HG03064 (cell line): ENCODE results near the gene ABCA2.
"Not testable (repeated sequence)": the region's sequence is repeated elsewhere in the genome, so short reads cannot be mapped to it uniquely, and the experiment has no call there.

Experiments used
- ATAC-seq: cut with Tn5 transposase; IDR thresholded peaks from one replicate; pipeline ENCODE4 v1.9.1; 2021; ENCODE audit warnings: low read depth; ENCODE audit not compliant: unreplicated experiment

ABCA2 gene

DNA sequence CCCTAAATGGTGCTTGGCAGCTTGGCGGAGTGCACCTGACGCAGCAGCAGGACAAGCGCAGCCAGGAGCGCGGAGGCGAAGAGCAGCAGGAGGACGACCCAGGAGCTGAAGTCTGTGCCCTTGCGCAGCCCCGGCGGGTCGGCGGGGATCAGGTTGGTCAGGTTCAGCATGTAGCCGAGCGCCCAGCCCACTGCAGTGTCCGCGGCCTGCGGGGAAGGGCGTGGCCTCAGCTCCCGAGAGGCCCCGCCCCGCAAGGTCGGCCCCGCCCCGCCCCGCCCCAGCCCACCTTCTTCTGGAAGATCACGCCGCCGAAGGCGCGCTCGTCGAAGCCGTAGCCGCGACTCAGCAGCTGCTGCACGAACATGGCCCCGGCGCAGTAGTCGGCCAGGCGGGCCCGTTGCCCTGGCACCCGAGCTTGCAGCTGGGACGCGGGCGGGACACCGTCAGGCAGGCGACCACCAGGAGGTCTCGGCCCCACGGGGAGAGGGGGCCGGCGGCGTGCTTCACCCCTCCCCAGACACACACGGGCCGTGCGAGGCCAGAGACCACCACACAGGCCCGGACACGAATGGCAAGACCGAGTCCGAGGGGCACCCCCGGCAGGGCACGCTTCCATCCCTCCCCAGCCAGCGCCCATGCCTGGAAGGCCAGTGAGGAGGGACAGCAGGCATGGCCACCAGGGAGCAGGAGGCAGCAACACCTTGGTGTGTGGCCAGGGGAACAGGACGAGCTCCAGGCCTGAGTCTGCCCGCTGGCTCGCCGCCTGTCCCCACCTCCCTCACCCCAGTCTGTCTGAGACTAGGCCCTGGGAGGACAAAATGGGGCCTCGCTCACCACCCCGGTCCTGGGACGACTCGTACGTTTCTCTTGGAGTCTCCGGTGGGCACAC is 20.9 kb upstream of the ABCA2 start:
- no peak for ATAC-seq

DNA sequence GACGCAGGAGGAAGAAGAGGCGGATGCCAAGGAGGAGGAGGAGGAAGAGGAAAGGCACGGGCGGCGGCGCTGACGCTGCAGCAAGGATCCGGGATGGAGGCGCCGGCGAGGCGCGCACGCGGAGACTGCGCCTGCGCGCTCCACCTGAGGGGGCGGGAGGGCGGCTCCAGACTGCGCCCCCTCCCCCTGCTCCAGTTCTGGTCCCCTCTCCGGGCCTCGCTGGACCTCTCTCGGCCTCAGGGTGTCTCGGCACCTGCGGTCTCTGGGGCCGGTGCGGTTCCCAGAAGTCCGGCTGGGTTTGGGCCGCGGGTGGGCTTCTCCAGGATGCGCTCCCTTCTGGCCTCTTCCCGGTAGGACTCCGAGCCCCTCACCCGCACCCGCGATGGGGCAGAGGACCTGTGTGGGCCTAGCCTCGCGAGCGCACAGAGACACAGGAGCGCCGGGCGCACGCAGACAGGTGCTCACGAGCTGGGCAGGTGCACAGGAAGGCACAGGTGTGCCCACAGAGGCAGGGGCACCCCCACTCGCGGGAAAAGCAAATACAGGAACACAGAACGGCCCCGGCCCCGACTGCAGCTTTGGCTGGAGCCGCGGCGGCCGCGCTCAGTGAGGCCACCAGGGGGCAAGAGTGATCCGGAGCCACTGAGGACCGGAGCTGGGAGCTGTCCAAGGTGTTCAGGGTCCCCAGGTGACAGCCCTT is 18.2 kb upstream of the ABCA2 start, which contains the start of gene NPDC1:
TSS of gene NPDC1 (minus strand) at position 90 of the 700 bp plus-strand sequence. CDS start 188 bp downstream, outside the sequence.
- ATAC-seq: no peak

DNA sequence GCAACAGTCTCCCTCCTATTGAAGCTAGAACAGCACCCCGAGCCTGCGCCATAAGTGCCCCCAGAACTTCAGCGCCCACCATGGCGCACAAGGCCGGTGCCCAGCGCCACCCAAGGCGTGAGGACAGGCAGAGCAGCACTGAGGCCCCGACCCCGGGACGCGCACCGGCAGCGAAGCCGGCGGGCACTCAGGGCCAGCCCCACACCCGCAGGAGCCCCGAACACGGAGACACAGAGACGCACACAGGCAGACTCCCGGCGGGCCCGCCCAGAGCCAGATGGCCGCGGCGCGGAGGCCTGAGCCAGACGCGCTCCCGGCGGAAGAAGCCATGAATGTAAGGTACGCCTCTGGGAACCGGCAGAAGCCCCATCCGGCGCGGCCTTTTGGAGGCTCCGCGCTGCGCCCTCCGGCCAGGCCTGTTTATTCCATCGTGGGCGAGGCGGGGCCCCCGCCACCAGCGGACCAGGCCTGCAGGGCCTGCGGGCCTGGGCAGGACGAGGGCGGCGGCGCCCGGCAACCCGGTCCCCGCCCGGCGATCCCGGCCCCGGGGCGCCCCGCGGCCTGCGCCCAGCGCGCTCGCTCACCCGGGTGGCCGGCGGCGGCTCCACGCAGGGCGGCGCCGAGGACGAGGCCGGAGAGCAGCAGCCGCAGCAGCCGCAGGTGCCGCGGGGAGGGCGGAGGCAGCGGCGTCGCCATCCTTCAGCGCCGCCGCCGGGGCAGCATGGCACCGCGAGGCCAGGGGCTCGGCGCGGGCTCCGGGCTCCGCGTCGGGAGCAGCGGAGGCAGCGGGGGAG is 17.5 kb upstream of the ABCA2 start:
- no peak for ATAC-seq

DNA sequence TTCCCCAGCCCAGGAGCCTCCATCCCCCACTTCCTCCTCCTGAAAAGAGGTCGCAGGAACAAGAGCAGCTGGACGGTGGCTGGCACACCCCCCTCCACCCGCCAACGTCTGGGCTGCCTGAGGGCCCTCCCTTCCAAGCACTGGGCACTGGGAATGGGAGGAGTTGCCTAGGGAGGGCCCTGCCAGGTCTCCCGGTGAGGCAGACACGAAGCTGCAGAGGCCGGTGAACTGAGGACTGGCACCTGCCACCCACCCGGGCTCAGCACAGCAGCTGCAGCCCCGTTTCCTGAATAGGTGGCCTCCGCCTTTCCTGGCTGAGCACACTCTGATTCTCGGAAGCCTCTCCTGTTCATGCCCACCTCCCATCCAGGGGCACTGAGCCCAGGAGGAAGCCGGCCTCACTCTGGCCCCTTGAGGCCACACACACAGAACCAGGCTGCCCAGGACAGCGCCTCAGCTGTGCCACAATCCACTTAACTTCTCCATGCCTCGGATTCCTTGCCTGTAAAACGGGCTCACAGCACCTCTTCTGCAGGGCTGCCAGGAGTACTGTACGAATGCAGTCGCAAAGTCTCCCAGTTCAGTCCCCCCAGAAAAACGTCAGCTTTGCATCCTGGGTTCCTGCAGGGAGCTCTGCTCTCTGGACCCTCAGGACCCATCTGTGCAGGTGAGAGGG is 16.6 kb upstream of the ABCA2 start:
- no peak for ATAC-seq

DNA sequence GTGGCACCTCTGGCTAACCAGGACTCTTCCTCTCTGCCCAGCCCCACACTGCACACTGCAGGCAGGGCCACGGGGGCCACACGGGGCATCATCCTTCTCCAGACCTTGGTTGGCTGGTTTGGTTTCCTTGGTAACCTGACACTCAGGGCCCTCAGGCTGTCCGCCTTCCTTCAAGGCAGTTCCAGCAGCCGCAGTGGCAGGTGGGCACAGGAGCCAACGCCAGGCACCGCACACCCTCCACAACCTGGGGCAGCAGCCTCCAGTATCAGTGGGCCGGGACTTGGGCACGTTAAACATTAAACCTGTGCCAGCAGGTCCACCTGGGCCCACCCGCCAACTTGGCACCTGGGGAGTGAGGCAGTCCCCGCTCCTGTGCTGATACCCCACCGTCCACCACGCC is 16.0 kb upstream of the ABCA2 start:
- ATAC-seq: no peak

DNA sequence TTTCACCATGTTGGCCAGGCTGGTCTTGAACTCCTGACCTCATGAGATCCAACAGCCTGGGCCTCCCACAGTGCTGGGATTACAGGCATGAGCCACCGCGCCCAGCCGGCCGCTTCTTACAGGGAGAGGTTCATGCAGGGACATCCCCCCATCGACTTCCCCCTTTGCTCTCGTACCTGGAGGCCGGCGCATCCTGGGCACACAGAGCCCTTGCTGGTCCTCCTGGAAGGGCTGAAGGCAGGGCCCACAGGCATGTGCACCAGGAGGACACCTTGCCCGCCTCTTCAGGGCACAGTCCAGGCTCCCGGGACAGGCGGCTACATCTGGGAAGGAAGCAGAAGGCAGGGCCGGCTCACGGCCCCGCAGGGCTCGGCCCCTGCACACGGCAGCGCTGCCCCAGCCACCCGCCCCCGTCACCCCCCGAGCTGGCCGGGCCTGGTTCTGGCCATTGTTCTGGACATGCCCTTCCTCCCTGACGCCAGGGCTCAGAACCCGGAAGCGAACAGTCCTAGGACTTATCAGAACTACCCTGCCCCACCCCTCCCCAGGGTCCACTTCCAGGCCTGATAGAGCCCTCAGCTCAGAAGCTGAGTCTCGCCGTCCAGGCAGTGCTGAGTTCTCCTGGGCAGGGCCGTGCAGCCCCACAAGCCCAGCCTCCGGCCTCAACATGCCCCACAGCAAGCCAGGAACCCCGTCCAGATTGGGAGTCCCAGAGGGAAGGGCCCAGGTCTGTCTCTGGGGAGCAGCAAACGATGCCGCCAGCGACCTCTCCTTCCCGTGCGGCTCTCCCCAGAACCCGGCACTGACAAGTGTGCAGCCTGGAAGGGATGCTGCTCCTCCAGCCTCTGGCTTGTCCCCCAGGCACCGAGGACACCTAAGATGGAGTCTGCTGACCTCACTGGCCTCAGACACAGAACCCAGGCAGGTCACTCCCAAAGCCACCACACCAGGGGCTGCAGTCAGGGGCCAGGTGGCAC is 15.0 kb upstream of the ABCA2 start:
- ATAC-seq: no peak

DNA sequence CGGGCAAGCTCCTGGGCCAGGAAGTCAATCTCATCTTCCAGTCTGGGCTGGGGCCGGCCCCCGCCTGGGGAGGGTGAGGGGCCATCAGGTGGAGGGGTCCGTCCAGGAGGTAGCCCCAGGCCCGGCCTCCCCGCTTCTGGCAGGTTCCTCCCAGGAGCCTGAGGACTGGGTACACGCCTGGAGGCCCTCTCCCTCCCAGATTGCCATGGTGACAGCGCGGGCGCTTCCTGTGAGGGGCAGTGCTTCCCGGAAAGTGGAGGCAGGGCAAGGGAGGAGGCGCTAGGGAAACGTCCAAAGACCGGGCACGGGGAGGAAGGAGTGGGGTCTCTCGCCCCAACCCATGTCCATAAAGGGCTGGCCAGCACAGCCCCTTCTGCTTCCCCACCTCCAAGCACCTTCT is 13.1 kb upstream of the ABCA2 start:
- ATAC-seq: no peak

DNA sequence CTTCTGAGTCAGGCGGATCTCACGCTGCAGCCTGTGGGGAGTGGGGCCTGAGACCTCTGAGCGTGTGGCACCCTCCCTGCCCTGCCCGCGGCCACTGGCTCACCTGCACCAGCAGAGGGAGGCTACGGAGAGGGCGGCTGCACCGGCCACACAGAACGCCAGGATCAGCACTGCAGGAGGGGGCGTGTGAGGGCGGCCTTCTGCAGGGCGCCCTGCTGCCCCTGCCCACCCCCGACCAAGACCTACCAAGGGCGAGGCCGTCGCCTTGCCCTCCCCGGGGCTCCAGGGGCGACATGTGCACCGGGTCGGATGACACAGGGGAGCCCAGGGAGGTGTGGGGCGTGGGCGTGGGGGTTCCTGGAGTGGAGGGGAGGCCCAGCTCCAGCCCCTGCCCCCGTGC is 12.5 kb upstream of the ABCA2 start:
- ATAC-seq: no peak

DNA sequence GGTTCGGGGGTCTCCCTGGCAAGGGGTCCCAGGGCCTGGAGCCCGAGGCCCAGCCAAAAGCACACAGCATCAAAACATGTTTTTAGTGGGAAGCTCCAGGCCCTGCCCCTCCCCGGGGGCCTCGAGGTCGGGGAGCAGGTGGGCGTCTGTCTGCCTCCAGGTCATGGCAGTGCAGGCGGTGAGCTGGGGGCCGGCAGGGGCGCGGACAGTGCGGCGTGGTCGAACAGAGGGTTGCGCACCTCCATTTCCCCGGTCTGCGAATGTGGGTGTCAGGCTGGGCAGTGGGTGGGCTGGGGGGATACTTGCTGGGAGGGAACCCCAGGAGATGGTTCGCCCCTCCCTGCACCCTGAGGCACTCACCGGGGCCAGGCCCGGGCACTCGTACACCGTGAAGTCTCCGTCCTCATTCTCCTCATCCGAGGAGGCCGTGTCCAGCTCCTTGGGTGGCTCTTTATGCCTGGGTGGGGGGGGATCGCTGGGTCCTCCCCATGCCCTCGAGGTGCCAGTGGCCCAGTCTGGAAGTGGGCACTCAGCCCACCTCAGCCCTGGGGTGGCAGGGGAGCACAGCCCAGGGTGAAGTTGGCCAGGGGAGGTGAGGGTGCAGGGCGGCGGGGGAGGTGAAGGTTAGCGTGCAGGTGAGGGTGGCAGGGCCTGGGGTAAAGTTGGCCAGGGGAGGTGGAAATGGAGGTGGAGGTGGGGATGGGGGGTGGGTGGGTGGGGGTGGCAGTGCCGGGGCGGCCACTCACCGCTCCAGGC is 11.8 kb upstream of the ABCA2 start:
- no peak for ATAC-seq

DNA sequence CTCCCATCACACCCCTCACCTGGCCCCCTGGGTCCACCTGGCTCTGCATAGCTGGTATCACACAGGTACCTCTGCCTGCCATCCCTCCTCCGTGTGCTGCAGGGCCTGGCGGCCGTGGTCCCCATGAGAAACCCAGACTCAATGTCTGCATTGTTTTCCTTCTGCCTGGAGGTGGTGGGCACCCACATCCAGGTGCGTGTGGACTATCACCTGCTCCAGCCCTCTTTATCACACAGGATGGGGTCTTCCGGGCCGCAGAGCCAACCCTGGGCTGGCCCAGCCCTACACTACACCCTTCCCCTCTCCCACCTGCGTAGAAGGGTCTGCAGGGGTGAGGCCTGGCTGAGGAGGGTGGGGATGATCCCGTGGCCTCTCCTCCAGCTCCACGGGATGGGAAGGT is 10.9 kb upstream of the ABCA2 start:
- no peak for ATAC-seq

DNA sequence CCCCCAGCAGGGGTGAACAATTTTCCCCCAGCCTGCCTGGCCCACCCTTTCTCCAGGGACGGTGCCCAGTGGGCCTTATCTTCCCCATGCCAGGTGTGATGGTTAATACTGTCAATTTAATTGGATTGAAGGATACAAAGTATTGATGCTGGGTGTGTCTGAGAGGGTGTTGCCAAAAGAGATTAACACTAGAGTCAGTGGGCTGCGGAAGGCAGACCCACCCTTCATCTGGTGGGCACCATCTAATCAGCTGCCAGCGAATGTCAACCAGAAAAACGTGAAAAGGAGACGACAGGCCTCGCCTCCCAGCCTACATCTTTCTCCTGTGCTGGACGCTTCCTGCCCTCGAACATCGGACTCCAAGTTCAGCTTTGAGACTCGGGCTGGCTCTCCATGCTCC is 9.4 kb upstream of the ABCA2 start:
- no peak for ATAC-seq

DNA sequence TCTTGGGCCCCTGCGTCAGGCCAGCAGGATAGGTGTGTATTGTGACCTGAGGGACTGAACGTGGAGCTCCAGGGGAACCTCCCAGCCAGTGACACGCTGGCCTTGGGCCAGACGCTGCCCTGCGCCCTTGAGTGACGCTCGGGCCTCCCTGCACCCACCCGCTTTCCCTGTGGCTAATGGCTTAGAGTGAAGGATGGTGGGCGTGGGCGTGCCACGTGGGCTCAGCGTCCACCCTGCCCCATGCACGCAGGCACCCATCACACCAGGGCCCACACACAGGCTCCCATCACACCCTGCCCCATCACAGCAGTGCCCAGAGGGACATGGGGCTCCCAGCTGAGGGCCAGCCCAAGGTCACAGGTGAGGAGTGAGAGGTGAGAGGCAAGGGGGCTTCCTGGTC is 9.0 kb upstream of the ABCA2 start:
- ATAC-seq: no peak

DNA sequence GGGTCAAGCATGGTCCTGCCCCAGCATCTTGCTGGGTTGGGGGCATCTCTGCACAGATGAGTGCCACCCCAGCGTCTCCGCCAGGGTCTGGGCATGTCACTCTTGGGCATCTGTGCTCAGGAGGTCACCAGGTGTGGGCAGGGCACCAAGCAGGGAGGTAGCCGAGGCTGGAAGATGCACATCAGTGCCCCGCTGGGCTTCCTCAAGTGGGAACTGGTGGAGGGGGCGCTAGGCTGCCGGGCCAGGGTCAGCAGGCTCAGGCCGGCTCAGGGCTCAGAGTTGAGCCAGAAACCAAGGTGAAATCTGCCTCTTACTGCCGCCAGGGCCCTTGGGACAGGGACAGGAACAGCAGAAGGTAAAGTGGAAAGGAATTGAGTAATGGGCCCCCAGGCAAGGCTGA is 7.9 kb upstream of the ABCA2 start:
- no peak for ATAC-seq

DNA sequence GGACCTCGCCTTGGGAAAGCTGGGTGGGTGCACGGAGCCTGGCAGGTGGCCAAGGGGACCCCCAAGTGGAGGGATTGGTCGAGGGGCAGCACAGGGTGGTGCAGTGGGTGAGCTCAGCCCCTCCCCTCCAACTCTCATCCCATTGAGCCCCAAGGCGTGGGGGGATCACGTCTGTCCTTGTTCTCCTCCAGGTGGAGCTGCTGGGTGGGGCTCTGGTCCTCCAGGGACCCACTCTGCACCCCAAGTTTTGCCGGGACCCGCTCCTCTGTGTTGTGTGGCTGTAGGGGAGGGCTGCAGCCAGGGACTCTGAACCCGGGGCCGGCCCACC is 7.4 kb upstream of the ABCA2 start:
- no peak for ATAC-seq

DNA sequence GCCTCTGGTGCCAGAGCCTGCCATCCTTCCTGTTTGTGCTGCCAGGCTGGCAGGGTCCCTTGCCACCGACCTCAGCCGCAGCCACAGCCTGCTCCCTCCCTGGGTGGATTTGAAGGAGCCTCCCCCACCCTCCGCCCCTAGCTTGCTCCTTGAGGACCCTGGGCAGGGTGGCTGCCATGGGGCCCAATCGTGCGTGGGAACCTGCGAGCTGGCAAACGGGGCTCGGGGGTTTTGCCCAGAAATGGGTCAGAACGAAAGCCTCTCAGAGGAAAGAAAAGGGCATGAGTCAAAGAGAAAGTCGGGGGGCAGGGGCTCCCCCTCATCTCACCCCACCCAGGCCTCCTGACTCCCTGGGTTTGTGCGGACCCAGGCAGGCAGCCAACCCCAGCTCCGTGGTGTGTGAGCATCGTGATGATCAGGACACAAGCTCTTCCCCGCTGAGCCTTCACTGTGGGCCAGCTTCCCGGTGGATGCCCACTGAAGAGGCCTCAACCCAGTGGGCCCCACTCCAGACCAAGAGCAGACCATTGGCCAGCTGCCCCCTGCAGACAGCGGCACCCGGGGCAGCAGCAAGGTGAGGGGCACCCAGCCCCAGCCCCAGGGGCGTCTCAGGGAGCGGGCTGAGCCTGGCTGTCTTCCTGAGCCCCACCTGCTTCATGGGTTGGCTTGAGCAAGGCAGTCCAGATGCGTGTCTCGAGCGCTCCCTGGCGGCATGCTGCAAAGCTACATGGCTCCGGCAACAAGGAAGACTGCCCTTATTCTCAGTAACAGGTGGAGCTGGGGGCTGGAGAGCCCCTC is 6.9 kb upstream of the ABCA2 start:
- no peak for ATAC-seq

DNA sequence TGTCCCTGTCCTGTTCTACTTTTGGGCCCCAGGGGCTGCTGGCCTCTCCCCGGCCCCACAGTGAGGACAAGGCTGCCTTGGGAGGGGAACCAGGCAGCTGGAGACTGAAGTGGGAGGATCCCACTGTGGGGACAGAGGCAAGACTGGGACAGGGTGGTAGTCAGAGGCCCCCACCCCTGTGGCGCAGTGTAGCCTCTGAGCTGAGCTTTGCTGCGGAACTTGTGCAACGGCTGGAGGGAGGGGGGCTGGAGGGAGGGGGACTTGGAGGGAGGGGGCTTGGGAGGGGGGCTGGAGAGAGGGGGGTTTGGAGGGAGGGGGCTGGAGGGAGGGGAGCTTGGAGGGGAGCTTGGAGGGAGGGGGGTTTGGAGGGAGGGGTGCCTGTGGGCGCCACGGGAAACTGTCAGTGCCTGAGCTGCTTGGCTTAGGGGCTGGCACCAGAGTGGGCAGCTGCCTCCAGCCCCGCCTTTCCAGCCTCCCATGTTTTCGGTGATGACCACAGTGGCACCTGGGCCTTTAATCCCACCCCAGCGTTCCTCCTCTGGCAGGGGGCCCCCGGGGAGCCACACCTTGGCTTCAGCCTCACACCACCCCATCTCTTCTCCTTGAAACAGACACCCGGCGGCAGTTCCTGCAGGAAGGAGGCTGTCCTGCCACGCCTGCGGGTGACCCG is 6.1 kb upstream of the ABCA2 start:
- no peak for ATAC-seq

DNA sequence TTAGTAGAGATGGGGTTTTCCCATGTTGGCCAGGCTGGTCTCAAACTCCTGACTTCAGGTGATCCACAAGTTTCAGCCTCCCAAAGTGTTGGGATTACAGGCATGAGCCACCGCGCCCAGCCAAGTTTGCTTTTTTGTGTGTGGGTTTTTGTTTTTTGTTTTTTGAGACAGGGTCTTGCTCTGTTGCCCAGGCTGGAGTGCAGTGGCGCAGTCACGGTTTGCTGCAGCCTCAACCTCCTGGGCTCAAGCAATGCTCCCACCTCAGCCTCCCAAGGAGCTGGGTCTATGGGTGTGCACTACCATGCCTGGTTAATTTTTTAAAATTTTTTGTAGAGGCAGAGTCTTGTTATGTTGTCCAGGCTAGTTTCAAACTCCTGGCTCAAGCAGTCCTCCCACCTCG is 5.4 kb upstream of the ABCA2 start:
- ATAC-seq: not testable (repeated sequence)

DNA sequence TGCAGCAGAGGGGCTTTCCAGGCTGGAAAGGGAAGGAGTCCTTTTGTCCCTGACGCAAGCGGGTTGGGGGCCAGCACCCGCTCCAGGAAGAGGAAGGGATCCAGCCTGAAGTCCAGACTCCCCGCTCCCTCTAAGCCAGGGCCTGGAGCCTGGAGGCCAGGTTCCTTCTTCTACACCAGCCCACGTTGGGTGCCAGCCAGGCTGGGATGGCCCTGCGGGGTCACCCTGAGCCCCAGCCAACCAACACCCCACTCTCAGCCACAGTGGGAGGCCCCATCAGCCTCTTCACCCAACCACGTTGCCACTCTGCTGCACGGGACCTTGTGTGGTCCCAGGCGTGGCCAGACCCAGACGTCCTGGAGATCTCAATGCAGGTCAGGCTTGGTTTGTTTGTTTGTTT is 4.8 kb upstream of the ABCA2 start:
- ATAC-seq: no peak
